SK-N-MC (cell line): Measurements from ENCODE around the gene MAST3.

ENCODE experiments used
- EZH2 ChIP-seq: fragments of 200-600 bp; sonication (generic); IDR thresholded peaks from one replicate; pipeline ENCODE4 v1.6.1; 2017; ENCODE audit warnings: antibody characterized with exemption
- FOXP2 ChIP-seq: optimal IDR thresholded peaks from 2 replicates; pipeline ENCODE3; 2011; ENCODE audit warnings: mild to moderate bottlenecking, moderate library complexity; ENCODE audit not compliant: insufficient read depth; ENCODE audit errors: extremely low read length, control extremely low read depth
- POLR2AphosphoS5 ChIP-seq: IDR thresholded peaks from 2 replicates; pipeline ENCODE4 v1.6.1; 2012; ENCODE audit warnings: mild to moderate bottlenecking, low read depth, low read length, borderline replicate concordance

GRCh38 chr19:18099623-18099995, 2.0 kb downstream of the MAST3 start:
- TF ChIP-seq POLR2AphosphoS5 (no peak), EZH2 (no peak), FOXP2 (no peak)
